GM21360 (cell line): ENCODE results near the gene PTPRU.

Experiments
- ATAC-seq: cut with Tn5 transposase; IDR thresholded peaks from one replicate; pipeline ENCODE4 v1.9.1; 2021; ENCODE audit warnings: mild to moderate bottlenecking, moderate library complexity; ENCODE audit not compliant: unreplicated experiment

Gene PTPRU

DNA sequence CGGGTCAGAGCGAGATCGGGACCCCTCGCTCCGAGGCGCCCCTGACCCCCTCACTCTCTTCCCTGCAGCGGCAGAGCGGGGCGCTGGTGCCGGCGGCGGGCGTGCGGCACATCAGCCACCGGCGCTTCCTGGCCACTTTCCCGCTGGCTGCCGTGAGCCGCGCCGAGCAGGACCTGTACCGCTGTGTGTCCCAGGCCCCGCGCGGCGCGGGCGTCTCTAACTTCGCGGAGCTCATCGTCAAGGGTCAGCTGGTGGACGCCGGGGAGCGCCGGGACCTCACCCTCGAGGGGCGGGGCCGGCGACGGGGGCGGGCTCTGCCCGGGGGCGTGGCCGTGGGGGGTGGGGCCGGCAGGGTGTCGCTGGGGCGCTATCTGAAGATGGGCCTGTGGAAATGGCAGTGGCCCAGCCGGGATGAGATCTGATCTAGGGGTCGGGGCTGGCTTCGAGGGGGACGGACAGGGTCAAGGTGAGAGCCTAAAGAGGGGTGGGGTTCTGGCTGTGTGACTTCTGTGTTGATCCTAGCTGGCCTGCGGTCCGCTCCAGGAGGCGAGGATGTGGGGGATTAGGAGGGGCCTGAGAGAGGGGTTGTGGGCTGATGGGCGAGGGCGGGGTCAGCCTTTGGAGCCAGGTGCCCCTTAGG is 23.6 kb downstream of the PTPRU start:
- ATAC-seq: no peak

DNA sequence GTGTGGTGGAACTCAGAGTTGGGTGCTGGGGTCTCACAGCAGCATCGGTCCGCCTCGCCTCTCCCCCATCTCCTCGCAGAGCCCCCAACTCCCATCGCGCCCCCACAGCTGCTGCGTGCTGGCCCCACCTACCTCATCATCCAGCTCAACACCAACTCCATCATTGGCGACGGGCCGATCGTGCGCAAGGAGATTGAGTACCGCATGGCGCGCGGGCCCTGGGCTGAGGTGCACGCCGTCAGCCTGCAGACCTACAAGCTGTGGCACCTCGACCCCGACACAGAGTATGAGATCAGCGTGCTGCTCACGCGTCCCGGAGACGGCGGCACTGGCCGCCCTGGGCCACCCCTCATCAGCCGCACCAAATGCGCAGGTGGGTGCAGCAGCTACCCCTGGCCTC is 24.2 kb downstream of the PTPRU start:
- ATAC-seq: no peak

DNA sequence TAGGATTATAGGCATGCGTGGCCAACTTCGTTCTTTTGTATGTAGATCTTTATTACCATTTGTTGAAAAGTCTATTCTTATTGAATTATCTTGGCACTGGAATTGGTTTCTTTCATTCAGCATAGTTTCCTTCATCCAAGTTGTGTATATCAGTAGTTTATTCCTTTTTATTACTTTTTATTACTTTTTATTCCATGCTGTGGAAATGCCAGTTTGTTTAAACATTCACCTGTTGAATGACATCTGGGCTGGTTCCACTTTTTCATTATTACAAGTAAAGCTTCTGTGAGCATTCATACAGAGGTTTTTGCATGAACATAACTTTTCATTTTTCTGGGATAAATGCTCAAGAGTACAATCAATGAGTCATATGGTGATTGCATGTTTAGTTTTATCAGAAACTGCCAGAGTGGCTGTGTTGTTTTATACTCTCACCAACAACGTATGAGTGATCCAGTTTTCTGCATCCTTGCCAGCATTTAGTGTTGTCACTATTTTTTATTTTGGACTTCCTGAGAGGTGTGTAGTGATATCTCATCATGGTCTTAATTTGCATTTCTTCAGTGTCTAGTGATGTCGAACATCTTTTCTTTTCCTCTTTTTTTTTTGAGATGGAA is 28.6 kb downstream of the PTPRU start:
- no peak for ATAC-seq

DNA sequence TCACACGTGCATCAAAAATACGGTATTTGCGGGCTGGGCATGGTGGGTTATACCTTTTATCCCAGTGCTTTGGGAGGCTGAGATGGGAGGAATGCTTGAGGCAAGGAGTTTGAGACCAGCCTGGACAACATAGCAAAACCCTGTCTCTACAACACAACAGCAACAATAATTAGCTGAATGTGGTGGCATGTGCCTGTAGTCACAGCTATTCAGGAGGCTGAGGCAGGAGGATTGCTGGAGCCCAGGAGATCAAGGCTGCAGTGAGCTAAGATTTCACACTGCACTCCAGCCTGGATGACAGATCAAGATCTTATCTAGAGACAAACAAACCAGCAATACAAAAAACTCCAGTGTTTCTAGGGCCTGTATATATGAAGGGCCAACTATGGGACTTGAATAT is 30.6 kb downstream of the PTPRU start:
- ATAC-seq: no peak

DNA sequence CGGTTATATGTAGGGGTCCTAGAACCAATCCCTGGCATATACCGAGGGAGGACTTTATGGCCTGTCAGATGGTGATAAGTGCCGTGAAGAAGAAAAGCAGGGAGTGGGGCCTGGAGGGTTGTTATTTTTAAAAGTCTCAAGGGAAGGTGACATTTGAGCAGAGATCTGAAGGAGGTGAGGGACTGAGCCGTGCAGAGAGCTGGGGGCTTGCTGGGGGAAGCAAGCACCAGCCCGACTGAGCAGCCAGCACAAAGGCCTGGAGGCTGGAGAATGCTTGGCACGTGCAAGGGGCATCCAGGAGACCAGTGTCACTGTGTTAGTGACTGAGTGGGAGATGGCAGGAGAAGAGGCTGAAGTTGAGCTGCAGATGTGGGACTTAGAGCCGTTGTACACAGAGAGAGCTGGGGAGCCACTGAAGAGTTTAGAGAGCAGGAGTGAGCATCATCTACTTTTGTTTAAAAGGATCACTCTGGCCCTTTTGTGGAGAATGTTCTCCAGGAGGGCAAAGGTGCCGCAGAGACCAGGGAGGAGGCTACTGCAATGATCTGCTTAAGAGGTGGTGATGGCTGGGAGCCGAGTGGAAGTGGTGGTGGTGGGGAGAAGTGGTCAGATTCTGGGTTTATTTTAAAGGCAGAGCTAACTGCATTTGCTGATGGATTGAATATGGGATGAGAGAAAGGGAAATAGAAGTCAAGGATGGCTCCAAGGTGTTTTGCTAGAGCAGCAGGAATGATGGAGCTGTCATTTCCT is 31.2 kb downstream of the PTPRU start:
- no peak for ATAC-seq

DNA sequence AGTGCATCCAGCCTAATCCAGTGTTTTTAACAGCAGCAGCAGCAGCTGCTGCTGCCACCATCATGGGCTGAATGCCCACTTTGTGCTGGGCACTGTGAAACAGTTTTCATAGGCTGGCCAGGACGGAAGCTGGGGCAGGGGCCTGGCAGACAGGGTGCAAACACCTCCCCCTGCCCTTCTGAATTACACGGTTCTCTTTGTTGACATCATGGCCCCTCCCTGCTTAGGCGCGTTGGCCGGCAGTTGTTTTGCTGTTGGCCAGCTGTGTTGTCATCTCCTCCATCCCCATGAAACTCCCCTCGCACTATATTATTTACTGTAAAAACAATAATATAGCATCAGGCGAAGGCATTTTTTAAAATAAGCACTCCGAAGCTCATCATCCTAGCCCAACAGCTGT is 33.1 kb downstream of the PTPRU start:
- no peak for ATAC-seq

DNA sequence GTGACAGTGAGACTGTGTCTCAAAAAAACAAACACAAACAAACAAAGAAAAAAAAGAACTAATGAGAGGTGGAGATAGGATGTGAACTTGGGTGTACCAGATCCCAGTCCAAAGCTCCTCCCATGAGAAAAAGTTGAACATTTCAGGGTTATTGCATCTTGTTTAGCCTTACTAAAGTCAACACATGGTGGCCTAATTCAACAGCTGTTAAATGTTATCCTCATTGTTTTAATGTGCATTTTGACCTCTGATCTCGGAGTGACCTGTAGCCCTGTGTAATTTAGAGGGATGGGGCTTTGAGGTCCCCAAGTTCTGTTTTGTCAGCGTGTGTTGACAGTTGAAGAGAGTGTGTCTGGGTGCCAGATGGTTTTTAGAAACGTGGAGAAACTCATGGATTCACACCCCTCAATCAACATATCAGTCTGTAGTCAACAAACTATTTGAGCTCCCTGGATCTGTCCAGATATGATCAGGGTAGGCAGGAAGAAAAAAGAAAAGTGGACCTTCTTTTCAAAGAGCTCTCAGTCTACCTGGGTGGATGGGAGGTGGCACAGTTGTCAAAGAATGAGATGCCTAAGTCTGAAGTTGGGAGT is 34.7 kb downstream of the PTPRU start:
- no peak for ATAC-seq

DNA sequence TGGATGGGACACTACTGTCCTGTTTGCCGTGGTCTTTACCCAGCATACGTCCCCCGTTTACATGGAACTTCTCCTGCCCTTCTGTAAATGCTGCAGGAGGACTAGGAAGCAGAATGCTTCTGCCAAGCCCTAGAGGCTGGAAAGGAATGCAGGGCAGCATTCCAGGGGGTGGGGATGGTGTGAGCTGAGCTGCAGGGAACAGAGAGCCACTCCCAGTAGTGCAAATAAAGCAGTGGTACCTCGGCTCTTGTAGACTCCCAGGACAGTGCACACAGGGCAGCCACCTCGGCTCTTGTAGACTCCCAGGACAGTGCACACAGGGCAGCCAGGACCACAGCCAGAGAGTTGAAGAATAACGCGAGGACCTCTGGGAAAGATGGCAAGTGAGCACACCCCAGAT is 35.4 kb downstream of the PTPRU start:
- no peak for ATAC-seq

DNA sequence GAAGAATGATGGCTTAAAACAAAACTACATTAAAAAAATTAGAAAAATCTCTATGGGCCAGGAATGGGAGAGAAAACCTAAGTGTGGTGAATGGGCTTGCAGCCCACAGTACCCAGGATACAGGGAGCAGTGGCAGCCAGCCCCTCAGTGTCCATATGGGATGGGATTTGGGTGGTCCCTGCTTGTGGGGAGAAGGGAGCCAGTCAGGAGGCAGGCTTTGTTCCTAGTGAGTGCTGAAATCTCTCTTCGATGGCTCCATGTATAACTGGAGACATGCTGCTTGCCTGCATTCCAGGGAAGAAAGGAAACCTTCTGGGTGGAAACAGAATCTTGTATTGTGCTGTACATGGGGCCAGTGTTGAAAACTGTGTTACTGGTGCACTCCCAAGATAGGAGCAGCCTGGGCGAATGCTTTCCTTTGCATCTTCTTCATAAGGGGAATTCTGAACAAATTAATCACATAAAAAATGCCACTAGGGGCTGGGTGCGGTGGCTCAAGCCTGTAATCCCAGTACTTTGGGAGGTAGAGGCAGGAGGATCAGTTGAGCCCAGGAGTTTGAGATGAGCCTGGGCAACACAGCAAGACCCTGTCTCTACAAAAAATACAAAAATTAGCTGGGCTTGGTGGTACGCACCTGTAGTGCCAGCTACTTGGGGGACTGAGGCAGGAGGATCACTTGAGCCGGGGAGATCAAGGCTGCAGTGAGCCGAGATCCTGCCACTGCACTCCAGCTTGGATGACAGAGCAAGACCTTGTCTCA is 36.0 kb downstream of the PTPRU start:
- ATAC-seq: no peak

DNA sequence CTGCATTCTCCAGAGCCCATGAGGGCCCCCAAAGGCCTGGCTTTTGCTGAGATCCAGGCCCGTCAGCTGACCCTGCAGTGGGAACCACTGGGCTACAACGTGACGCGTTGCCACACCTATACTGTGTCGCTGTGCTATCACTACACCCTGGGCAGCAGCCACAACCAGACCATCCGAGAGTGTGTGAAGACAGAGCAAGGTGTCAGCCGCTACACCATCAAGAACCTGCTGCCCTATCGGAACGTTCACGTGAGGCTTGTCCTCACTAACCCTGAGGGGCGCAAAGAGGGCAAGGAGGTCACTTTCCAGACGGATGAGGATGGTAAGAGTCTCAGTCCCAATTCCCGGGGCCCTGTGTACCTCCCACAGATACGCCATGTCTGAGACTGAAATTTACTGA is 39.1 kb downstream of the PTPRU start:
- ATAC-seq: no peak

DNA sequence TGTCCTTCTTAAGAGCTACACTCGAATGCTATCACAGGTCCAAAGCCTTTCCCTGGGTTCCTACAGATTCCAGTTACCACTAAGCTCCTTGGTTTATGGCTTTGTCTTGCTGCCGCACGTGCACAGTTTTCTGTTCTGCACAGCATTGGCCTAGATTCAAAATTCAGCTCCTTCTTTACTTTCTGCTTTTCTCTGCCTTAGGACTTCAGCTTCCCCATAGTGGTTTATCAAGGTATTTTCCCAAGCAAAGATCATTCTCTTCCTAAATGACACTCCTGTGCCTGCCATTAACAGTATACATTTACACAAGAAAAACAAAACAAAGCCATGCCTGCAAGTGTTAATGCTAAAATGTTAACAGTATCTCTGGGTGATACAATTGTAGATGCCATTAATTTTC is 41.8 kb downstream of the PTPRU start:
- ATAC-seq: no peak

DNA sequence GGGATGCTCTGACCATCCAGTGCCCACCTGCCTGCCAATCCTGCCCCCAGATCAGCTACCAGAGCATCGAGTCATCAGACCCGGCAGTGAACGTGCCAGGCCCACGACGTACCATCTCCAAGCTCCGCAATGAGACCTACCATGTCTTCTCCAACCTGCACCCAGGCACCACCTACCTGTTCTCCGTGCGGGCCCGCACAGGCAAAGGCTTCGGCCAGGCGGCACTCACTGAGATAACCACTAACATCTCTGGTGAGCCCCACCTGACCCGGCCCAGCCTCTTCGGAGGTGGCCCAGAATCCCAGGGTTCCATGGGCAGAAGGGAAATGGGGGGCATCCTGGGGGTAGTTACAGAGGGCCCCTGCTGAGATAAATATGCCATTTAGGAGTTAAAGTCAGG is 43.1 kb downstream of the PTPRU start:
- ATAC-seq: no peak

DNA sequence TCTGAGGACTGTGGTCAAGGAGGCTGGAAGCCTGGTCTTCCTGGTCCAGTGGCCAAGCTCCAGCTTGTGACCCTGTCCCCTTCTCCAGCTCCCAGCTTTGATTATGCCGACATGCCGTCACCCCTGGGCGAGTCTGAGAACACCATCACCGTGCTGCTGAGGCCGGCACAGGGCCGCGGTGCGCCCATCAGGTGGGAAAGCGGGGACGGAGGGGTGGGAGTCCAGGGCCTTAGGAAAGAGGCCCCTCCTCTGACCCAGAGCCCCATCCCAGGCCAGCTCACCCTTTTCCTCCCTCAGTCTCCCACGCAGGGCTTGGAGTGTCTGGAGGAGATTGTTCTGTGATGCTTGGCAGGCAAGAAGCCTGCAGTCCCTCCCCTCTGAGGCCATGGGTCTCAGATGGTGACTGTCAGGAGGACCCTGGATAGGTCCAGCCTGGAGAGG is 43.6 kb downstream of the PTPRU start:
- no peak for ATAC-seq

DNA sequence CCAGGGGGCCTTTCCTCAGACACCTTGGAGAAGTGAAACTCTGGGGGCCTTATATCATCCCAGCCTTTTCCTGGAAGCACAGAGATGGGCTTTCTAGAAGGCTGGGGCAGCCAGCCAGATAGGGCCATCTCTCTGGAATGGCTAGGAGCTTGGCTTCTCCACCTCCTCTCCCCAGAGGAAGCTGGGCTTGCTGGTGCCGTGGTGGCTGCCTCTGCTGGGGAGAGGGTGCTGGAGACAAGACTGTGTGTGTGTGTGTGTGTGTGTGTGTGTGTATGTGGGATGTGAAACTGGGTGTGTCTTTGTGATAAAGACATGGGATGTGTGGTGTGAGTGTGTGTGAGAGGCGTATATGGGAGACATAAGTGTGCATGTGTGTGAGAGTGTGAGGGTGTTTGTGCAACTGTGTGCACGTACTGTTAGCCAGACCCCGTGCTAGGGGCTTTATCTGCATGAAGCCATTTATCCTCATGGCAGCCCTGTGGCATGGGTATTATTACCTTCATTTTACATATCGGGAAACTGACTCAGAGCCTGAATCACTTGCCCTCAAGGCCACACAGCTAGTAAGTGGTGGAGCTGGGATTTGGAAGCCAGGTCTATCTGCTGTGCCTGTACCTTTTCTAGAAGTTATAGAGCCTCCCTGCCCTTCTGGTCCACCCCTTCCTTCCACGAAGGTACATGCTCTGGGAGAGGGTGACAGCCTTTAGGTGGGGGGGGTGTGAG is 44.2 kb downstream of the PTPRU start:
- ATAC-seq: no peak

DNA sequence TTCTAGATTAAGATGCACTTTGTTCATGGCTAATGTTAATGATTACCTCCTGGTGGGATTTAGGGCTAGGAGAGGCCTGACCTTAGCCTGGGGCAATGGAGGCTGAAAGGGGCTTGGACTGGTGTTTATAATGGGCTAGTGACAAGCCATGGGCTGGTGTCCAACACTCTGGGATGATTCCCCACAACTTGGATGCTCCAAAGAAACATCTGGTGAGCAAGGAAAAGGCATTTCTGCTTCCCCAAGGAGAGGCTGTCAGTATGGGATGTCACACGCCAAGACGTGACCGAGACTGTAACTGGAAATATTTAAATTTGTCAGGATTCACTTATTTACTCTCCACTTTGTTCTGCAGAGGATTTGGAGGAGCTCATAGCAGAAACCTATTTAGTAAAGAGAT is 45.2 kb downstream of the PTPRU start:
- no peak for ATAC-seq

DNA sequence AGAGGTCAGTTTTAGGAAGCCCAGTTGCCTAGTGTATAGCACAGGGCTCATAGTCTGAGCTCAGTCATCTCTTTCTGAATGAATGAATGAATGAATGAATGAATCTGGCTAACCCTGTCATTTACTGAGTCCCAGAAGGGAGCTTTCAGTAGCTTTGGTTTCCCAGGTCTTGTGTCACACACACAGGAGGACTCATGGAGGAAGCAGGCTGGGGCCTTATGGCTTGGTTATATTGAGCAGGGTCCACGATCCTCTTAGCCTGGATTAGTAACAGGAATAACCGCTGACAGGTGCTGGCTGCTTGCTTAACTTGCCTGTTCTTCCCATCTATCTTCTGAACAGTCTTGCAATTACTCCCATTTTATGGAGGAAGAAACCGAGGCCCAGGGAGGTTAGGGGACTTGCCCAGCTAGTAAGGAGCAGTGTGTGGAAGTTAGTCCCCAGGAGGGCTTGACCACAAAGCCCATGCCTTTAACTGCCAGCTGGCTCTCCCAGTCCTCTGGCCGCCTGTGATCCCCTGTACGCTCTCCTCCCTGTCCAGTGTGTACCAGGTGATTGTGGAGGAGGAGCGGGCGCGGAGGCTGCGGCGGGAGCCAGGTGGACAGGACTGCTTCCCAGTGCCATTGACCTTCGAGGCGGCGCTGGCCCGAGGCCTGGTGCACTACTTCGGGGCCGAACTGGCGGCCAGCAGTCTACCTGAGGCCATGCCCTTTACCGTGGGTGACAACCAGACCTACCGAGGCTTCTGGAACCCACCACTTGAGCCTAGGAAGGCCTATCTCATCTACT is 46.0 kb downstream of the PTPRU start:
- no peak for ATAC-seq

DNA sequence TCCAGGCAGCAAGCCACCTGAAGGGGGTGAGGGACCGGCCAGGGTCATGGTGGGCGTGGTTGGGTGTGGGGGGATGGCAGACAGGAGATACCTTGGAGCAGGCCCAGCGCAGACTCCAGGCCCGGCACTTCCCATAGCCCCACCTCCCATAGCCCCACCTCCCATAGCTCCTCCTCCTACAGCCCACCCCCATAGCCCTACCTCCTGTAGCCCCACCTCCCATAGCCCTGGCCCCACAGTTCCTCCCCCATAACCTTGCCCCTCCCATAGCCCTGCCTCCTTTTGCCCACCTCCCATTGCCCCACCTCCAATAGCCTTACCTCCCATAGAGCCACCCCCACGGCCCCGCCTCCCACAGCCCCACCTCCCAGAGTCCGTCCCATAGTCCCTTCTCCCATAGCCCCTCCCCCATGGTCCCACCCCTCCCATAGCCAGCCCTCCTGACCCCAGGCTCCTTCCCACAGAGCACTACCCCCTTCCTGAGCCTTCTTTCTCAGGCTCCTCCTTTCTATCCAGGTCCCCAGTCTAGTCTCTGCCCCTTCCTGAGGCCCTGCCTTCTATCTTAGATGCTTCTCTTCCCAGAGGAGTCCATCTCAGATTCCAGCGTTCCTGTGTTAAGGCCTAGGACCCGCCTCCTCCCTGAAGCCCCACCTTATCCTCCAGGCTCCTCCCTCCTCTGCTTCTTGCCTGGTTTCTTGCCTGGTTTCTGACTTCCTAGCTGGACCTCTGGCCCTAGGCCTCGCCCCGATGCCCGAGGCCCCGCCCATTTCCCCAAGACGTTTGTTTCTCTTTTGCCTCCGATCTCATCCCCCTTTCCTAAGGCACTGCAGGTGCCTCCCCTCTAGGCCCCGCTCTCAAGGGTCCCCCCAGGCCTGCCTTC is 46.8 kb downstream of the PTPRU start:
- no peak for ATAC-seq

DNA sequence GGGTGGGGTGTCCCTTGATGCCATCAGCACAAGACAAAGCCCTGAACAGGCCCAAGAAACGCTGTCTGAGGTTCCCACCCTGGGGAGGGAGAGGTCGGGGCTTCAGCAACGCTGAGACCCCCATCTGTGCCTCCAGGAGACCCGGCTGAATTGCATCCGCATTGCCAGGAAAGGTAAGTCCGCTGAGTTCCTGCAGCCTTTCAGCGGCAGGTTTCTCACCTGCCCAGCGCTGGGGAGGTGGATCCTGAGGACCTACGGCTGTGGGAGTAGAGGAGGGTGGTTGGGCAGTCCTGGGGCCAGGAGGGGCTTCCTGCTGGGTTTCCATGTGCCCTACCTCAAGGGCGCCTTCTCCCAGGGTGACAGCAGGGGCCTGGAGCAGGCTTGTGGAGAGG is 47.5 kb downstream of the PTPRU start:
- ATAC-seq: no peak
